K562 (cell line): ENCODE data around the gene INO80. TPM values are rescaled to one million over a fixed set of nuclear protein-coding genes. Genes with fewer than 3 reads are reported as not detected.
"Not testable (repeated sequence)": the region's sequence is repeated elsewhere in the genome, so short reads cannot be mapped to it uniquely, and the experiment has no call there.

Source experiments
- ATAC-seq: fragments of 200-7000 bp; cut with Tn5 transposase; 3 replicates; pipeline ENCODE4 v1.9.1; 2020; ENCODE audit warnings: moderate library complexity
- BruUV-seq: library from RNA; stranded (reverse); fragments of 400-500 nt; replicated peaks from 2 replicates; lab custom pipeline; 2021; lab: Mats Ljungman, UMichigan
- CTCF ChIA-PET: fragments of 300-600 bp; formaldehyde crosslinking; extraction: SDS; loops from one replicate; lab custom pipeline; 2021; ENCODE audit warnings: low intra/inter-chr PET ratio; lab: Yijun Ruan, JAX
- POLR2A ChIA-PET: fragments of 300-600, 350-650 bp; sonication (Branson Sonifier 250); formaldehyde crosslinking; extraction: SDS; loops from one replicate; lab custom pipeline; 2021; ENCODE audit warnings: antibody characterized with exemption, inconsistent platforms; lab: Yijun Ruan, JAX
- DNase-seq, 4 experiments: peaks; one replicate each; pipeline versions ENCODE4 v3.0.0 to v3.0.0-alpha.2; 2011 to 2018; ENCODE audit warnings: low spot score in 3 of 4, mixed read lengths in 3 of 4; ENCODE audit errors: extremely low read depth in 1 of 4
- FAIRE-seq: peaks from 2 replicates; lab custom pipeline; 2011; peaks lifted over from hg19 to GRCh38; lab: Jason Lieb, UNC
- H2AFZ ChIP-seq: 2 replicates; pipeline ENCODE4 v1.6.0; 2011; ENCODE audit warnings: low read depth, low read length, control low read depth, inconsistent platforms
- H3K27ac ChIP-seq: fragments of 200-600 bp; 3 replicates; pipeline ENCODE4 v1.8.0; 2011; ENCODE audit warnings: low read depth, mild to moderate bottlenecking, control low read depth, inconsistent platforms, low read length, moderate library complexity, mixed read lengths; ENCODE audit errors: extremely low read depth
- H3K27me3 ChIP-seq, 2 experiments: fragments of 300-600 bp in 1 of 2; 2 replicates in 1 of 2; 3 replicates in 1 of 2; pipeline versions ENCODE4 v1.6.0 to v1.8.0; 2011; ENCODE audit warnings: inconsistent platforms in 2 of 2, low read length in 2 of 2, mild to moderate bottlenecking in 1 of 2, mixed read lengths in 1 of 2, moderate library complexity in 1 of 2; ENCODE audit not compliant: control insufficient read depth in 2 of 2, insufficient read depth in 2 of 2
- H3K36me3 ChIP-seq: fragments of 300-600 bp; 3 replicates; pipeline ENCODE4 v1.8.0; 2011; ENCODE audit warnings: mild to moderate bottlenecking, low read length, inconsistent platforms; ENCODE audit not compliant: control insufficient read depth, insufficient read depth
- H3K4me1 ChIP-seq, 2 experiments: fragments of 200-600 bp in 1 of 2; replicated peaks in 1 of 2; 2 replicates in 1 of 2; 3 replicates in 1 of 2; pipeline versions ENCODE4 v1.5.1 to v1.8.0; 2011; ENCODE audit warnings: inconsistent platforms in 2 of 2, low read length in 2 of 2, mild to moderate bottlenecking in 1 of 2, mixed read lengths in 1 of 2, moderate library complexity in 1 of 2; ENCODE audit not compliant: control insufficient read depth in 2 of 2, insufficient read depth in 2 of 2
- H3K4me2 ChIP-seq: 2 replicates; pipeline ENCODE4 v1.6.1; 2011; ENCODE audit warnings: low read length, control low read depth, inconsistent platforms, mixed read lengths; ENCODE audit not compliant: insufficient read depth
- H3K4me3 ChIP-seq: fragments of 200-600 bp; sonication (generic), shearing (Covaris generic); 2 replicates; pipeline ENCODE4 v1.5.1; 2016; ENCODE audit warnings: control low read depth, inconsistent platforms
- H3K79me2 ChIP-seq: fragments of 200-600 bp; 3 replicates; pipeline ENCODE4 v1.8.0; 2011; ENCODE audit warnings: low read length, inconsistent platforms; ENCODE audit not compliant: control insufficient read depth, insufficient read depth
- H3K9ac ChIP-seq, 2 experiments: 2 replicates each; pipeline versions ENCODE4 v1.6.0 to v1.6.1; 2011; ENCODE audit warnings: low read depth in 2 of 2, low read length in 2 of 2, control low read depth in 1 of 2, inconsistent platforms in 1 of 2, mild to moderate bottlenecking in 1 of 2, mixed read lengths in 1 of 2; ENCODE audit not compliant: insufficient read depth in 1 of 2
- H3K9me1 ChIP-seq: one replicate; pipeline ENCODE4 v1.6.0; 2011; ENCODE audit warnings: inconsistent platforms, mild to moderate bottlenecking, low read length, moderate library complexity; ENCODE audit not compliant: control insufficient read depth, insufficient read depth
- H3K9me3 ChIP-seq: replicated peaks from 2 replicates; pipeline ENCODE4 v1.5.1; 2011; ENCODE audit warnings: low read depth, low read length, inconsistent platforms; ENCODE audit not compliant: control insufficient read depth, insufficient read depth
- H4K20me1 ChIP-seq: replicated peaks from 2 replicates; pipeline ENCODE4 v1.6.1; 2011; ENCODE audit warnings: low read length, inconsistent platforms, mixed read lengths; ENCODE audit not compliant: control insufficient read depth, insufficient read depth
- CHD2 ChIP-seq: IDR thresholded peaks from 2 replicates; pipeline ENCODE4 v1.6.1; 2011; ENCODE audit warnings: low read depth, low read length
- DIDO1 ChIP-seq: fragments of 450-650 bp; IDR thresholded peaks from 2 replicates; pipeline ENCODE4 v1.6.1; 2016; ENCODE audit warnings: low read depth, missing biosample characterization, missing genetic modification characterization
- IRF2 ChIP-seq: sonication (generic); formaldehyde crosslinking; IDR thresholded peaks from 2 replicates; pipeline ENCODE4 v1.8.1; 2022; ENCODE audit warnings: mild to moderate bottlenecking, missing genetic modification reagents
- MEIS2 ChIP-seq: fragments of 450-650 bp; IDR thresholded peaks from 2 replicates; pipeline ENCODE4 v1.6.1; 2014; ENCODE audit warnings: mild to moderate bottlenecking; ENCODE audit not compliant: partially characterized antibody
- MTA2 ChIP-seq: fragments of 450-650 bp; IDR thresholded peaks from 2 replicates; pipeline ENCODE4 v1.6.1; 2016; ENCODE audit warnings: low read depth
- PHF20 ChIP-seq: fragments of 450-650 bp; IDR thresholded peaks from 2 replicates; pipeline ENCODE4 v1.6.1; 2018; ENCODE audit not compliant: partially characterized antibody
- SMAD4 ChIP-seq: fragments of 250-450 bp; sonication (Bioruptor Pico); conservative IDR thresholded peaks from 2 replicates; pipeline ENCODE4 v1.8.0; 2021; ENCODE audit warnings: inconsistent platforms, mild to moderate bottlenecking, moderate library complexity
- SMARCB1 ChIP-seq: IDR thresholded peaks from 2 replicates; pipeline ENCODE4 v1.6.1; 2011; ENCODE audit warnings: improper control_type of control experiment, low read depth; ENCODE audit not compliant: insufficient read length
- ZEB2 ChIP-seq: fragments of 450-650 bp; IDR thresholded peaks from 2 replicates; pipeline ENCODE4 v1.6.1; 2016
- ZNF184 ChIP-seq: sonication (generic); formaldehyde crosslinking; IDR thresholded peaks from 2 replicates; pipeline ENCODE4 v1.5.0; 2020; ENCODE audit warnings: missing genetic modification reagents
- ZNF561 ChIP-seq: fragments of 450-650 bp; formaldehyde crosslinking; conservative IDR thresholded peaks from 2 replicates; pipeline ENCODE4 v1.4.0; 2020; ENCODE audit warnings: mild to moderate bottlenecking, moderate library complexity
- ZNF57 ChIP-seq: fragments of 450-650 bp; formaldehyde crosslinking; IDR thresholded peaks from 2 replicates; pipeline ENCODE4 v1.4.0; 2020; ENCODE audit warnings: mild to moderate bottlenecking, moderate library complexity
- ZNF586 ChIP-seq: fragments of 450-650 bp; formaldehyde crosslinking; conservative IDR thresholded peaks from 2 replicates; pipeline ENCODE4 v1.4.0; 2020; ENCODE audit warnings: mild to moderate bottlenecking, moderate library complexity
- ZNF644 ChIP-seq: fragments of 200-800 bp; sonication (Bioruptor generic); IDR thresholded peaks from 2 replicates; pipeline ENCODE4 v1.6.1; 2016; ENCODE audit warnings: low read depth, missing genetic modification characterization, missing compliant biosample characterization
- WGBS: fragments of 100-300 bp; shearing (Covaris generic); methylation state at CpG from one replicate; pipeline ENCODE4 v1.1.6; 2016; ENCODE audit warnings: low coverage, mixed read lengths; ENCODE audit not compliant: insufficient coverage; ENCODE audit errors: missing lambda C conversion rate; 5-methylcytosine and 5-hydroxymethylcytosine counted together
- in situ Hi-C: fragments of 300-500 bp; cut with MboI; formaldehyde crosslinking; loops from 4 replicates; pipeline ENCODE4 v1.15.0; 2018; ENCODE audit warnings: inconsistent platforms, mixed read lengths
- intact Hi-C: fragments of 100-400 bp; cut with micrococcal nuclease; formaldehyde crosslinking; loops from 2 replicates; pipeline ENCODE4 v1.14.2; 2022
- polyA plus RNA-seq, 8 experiments: library from polyadenylated mRNA; depleted of rRNA in 4 of 8; stranded (reverse) in 5 of 8; unstranded in 3 of 8; fragments of >200 nt; fragmentation: Nextera tagmentation in 2 of 8; fragmentation: Illumina TruSeq in 1 of 8; extraction: Ambion mirVana in 2 of 8; extraction: Trizol in 1 of 8; gene quantifications; 2 replicates each; pipeline versions ENCODE4 v1.2.1 to v1.2.3, GENCODE V29; 2011 to 2014; ENCODE audit warnings: inconsistent platforms in 1 of 8, missing spikeins in 1 of 8
- total RNA-seq, 7 experiments: library from RNA; depleted of rRNA in 6 of 7; stranded (reverse); fragments of >200 nt in 6 of 7; fragmentation: Illumina TruSeq in 2 of 7; extraction: Trizol in 2 of 7; gene quantifications; 2 replicates each; pipeline versions ENCODE4 v1.2.1 to v1.2.3, GENCODE V29; 2011 to 2021; ENCODE audit warnings: low replicate concordance in 1 of 7
- TF ChIP-seq, protein P1 (sequence below): fragments of 450-650 bp; IDR thresholded peaks from 2 replicates; pipeline ENCODE4 v1.7.0; 2016; ENCODE audit warnings: borderline replicate concordance
- TF ChIP-seq, protein P2 (sequence below): sonication (generic); formaldehyde crosslinking; IDR thresholded peaks from 2 replicates; pipeline ENCODE4 v1.8.0; 2022; ENCODE audit warnings: mild to moderate bottlenecking, missing genetic modification reagents

The INO80 gene
- total and polyA plus RNA-seq, 9 of the 15 experiments (the other 6 are each of a cell fraction or from before 2014, with no cell fraction given): 1.1 to 25.7 (median 19.9) TPM

DNA sequence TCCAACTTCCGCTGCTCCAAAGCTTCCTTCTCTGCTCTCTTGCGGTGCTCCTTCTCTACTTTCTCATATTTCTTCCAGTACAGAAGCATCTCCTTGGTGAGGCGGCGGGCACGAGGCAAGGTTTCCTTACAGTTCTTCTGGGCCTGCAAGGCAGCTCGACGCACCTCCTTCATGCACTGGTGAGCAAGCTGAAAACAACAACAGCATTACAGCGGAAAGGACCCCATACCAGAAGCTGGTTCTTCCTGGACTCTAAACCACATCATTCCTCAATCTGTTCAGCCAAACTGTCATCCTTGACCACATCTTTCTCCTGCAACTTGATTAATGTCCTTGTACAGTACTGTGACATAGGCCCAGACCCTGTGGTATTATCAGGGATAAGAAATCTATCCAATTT, 36.4 kb downstream of the INO80 start:
- BruUV-seq: no TSS peak
- Histone ChIP-seq H3K36me3 (peaks cover 90% of the 10 kb centered on the region), H3K79me2 (no peaks in the 10 kb centered on the region), H3K9me3 (no peaks in the 10 kb centered on the region), H3K27ac (no peak overlapping the region), H3K4me1 (no peaks in the 10 kb centered on the region), H4K20me1 (no peaks in the 10 kb centered on the region), H3K9me1 (no peaks in the 10 kb centered on the region), H3K4me3 (no peak overlapping the region), H2AFZ (no peak overlapping the region), H3K9ac (no peak overlapping the region), H3K27me3 (no peaks in the 10 kb centered on the region), H3K4me2 (no peak overlapping the region)
- WGBS: 98% methylated on average over 8 of the region's 8 CpGs
- no peak for DNase-seq
- ChIA-PET CTCF (no interaction called here), POLR2A (interaction anchor here (1.6 kb wide), 1 partner anchor 25 kb away, joined by 4 read pairs; no protein-coding TSS in a partner anchor)
- ATAC-seq: no peak
- TF ChIP-seq IRF2 (CRISPR knock-in tag) (no peak), MEIS2 (no peak), ZNF644 (tag) (no peak), CHD2 (no peak), SMARCB1 (no peak), ZNF57 (CRISPR knock-in tag) (no peak), ZNF561 (no peak), ZNF586 (no peak), ZNF184 (CRISPR knock-in tag) (no peak), ZEB2 (no peak), MTA2 (no peak), DIDO1 (tag) (no peak), PHF20 (no peak), SMAD4 (CRISPR knock-in tag) (no peak)
- TF ChIP-seq, protein P1, sequence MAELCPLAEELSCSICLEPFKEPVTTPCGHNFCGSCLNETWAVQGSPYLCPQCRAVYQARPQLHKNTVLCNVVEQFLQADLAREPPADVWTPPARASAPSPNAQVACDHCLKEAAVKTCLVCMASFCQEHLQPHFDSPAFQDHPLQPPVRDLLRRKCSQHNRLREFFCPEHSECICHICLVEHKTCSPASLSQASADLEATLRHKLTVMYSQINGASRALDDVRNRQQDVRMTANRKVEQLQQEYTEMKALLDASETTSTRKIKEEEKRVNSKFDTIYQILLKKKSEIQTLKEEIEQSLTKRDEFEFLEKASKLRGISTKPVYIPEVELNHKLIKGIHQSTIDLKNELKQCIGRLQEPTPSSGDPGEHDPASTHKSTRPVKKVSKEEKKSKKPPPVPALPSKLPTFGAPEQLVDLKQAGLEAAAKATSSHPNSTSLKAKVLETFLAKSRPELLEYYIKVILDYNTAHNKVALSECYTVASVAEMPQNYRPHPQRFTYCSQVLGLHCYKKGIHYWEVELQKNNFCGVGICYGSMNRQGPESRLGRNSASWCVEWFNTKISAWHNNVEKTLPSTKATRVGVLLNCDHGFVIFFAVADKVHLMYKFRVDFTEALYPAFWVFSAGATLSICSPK: no peak
- TF ChIP-seq, protein P2, sequence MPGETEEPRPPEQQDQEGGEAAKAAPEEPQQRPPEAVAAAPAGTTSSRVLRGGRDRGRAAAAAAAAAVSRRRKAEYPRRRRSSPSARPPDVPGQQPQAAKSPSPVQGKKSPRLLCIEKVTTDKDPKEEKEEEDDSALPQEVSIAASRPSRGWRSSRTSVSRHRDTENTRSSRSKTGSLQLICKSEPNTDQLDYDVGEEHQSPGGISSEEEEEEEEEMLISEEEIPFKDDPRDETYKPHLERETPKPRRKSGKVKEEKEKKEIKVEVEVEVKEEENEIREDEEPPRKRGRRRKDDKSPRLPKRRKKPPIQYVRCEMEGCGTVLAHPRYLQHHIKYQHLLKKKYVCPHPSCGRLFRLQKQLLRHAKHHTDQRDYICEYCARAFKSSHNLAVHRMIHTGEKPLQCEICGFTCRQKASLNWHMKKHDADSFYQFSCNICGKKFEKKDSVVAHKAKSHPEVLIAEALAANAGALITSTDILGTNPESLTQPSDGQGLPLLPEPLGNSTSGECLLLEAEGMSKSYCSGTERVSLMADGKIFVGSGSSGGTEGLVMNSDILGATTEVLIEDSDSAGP (CRISPR knock-in tag): no peak
- in situ Hi-C loops (no loop called here), intact Hi-C loops (no loop called here)
- FAIRE-seq: no peak

DNA sequence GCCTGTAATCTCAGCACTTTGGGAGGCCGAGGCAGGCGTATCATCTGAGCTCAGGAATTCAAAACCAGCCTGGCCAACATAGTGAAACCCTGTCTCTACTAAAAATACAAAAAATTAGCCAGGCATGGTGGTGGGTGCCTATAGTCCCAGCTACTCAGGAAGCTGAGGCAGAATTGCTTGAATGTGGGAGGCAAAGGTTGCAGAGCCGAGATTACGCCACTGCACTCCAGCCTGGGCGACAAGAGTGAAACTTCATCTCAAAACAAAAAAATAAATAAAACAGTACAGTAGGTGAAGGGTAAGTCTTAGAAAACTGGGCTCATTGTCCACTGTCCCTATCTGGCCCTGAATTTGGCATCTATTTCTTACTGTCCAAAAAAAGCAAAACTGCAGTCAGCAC, 37.2 kb downstream of the INO80 start:
- in situ Hi-C loops, intact Hi-C loops, FAIRE-seq, H3K9ac ChIP-seq, H3K4me1 ChIP-seq, H2AFZ ChIP-seq, H3K27ac ChIP-seq, BruUV-seq, H3K9me3 ChIP-seq, H3K79me2 ChIP-seq, H3K9me1 ChIP-seq, H3K4me2 ChIP-seq, H3K4me3 ChIP-seq, H4K20me1 ChIP-seq, CTCF ChIA-PET, DNase-seq, ATAC-seq, H3K27me3 ChIP-seq: not testable (repeated sequence)
- POLR2A ChIA-PET: interaction anchor here (1.6 kb wide), 1 partner anchor 24 kb away, joined by 4 read pairs; no protein-coding TSS in a partner anchor
- peaks cover 93% of the 10 kb centered on the region for H3K36me3 ChIP-seq
- 98% methylated on average over 5 of the region's 5 CpGs for WGBS
